Activated CD4-positive, alpha-beta T cell treated with anti-CD3 and anti-CD28 coated beads, Interleukin-2, amount 50 U/mL, for 1 hour (primary cell): ENCODE data around the gene ATP2A1.
"Not testable (repeated sequence)": the region's sequence is repeated elsewhere in the genome, so short reads cannot be mapped to it uniquely, and the experiment has no call there.

ENCODE experiments used
- DNase-seq: peaks from one replicate; pipeline ENCODE4 v3.0.0-alpha.2; 2020

The ATP2A1 gene

DNA sequence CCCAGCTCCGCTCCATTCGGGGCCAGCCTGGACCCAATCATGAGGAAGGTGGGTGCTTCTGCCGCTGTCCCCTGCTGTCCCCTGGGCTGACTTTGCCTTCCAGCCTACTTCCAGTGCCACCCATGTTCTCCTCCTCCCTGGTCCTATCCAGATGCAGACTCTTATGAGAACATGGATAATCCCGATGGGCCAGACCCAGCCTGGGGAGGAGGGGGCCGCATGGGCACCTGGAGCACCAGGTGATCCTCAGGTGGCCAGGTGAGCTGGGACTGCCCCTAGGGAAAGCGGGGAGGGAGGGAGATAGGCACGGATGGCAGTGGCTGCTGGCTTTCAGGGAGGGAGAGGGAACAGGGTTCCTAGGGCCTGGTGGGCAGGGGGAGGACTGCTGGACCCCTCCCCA, 60.4 kb downstream of the ATP2A1 start:
- no peak for DNase-seq

DNA sequence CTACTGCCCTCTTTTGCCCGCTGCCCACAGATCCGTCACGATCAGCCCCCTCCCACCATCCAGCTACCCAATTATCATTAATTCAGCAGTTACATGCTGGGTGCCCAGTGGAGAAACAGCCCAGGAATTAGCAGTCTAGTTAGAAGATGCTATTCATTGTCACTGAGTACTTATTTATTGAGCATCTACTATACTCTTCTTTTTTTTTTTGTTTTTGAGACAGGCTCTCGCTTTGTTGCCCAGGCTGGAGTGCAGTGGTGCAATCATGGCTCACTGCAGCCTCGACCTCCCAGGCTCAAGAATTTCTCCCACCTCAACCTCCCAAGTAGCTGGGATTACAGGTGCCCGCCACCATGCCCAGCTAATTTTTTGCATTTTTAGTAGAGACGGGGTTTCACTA, 61.5 kb downstream of the ATP2A1 start:
- DNase-seq: not testable (repeated sequence)

DNA sequence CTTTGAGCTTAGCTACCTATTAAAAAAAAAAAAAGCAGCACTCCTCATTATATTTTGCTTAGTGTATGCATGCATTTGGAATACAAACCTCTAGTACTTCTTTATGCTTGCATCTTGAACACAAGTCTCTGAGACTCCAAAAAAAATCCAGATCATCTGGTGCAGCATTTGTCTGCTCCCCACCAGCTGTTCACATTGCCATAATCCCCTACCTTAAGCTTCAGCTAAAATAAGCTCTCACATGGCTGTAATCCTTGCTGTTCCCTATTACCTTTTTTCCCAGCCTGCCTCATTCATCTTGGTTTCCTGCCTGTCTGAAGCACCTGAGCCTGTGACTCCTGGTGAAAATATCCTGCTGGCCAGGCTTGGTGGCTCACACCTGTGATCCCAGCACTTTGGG, 65.0 kb downstream of the ATP2A1 start:
- DNase-seq: no peak

DNA sequence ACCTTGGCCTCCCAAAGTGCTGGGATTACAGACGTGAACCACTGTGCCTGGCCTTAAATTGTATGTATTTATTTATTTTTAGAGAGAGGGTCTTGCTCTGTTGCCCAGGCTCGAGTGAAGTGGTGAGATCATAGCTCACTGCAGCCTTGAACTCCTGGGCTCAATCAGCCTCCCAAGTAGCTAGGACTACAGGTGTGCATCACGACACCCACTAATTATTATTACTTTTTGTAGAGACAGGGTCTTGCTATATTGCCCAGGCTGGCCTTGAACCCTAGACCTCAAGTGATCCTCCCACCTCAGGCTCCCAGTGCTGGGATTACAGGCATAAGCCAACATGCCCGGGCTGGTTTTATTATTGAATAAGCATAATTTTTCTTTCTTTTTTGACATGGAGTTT, 68.4 kb downstream of the ATP2A1 start:
- no peak for DNase-seq

DNA sequence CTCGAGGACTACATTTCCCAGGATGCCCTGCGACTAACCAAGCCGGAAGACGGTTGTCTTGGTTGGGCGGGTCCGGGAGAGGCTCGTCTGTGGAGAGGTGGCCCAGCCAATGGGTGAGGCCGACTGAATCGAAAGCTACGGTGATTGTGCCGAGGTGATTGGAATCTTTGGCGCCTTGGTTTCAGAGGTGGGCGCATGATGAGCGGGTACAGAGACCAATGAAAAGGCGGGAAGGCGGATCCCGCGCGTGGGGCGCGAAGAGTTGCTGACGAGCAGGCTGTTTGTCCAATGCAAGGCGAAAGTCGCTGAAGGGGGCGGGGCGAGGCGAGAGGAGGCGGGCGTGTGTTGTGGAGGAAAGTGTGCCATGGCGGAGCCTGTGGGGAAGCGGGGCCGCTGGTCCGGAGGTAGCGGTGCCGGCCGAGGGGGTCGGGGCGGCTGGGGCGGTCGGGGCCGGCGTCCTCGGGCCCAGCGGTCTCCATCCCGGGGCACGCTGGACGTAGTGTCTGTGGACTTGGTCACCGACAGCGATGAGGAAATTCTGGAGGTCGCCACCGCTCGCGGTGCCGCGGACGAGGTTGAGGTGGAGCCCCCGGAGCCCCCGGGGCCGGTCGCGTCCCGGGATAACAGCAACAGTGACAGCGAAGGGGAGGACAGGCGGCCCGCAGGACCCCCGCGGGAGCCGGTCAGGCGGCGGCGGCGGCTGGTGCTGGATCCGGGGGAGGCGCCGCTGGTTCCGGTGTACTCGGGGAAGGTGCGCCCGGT, 72.5 kb downstream of the ATP2A1 start, which contains the start of gene NFATC2IP:
Gene NFATC2IP, plus strand, starts transcription at position 290 of the 762 bp plus-strand sequence. Its CDS starts 75 bp downstream, at position 365.
- peak; percentile 100 for DNase-seq

DNA sequence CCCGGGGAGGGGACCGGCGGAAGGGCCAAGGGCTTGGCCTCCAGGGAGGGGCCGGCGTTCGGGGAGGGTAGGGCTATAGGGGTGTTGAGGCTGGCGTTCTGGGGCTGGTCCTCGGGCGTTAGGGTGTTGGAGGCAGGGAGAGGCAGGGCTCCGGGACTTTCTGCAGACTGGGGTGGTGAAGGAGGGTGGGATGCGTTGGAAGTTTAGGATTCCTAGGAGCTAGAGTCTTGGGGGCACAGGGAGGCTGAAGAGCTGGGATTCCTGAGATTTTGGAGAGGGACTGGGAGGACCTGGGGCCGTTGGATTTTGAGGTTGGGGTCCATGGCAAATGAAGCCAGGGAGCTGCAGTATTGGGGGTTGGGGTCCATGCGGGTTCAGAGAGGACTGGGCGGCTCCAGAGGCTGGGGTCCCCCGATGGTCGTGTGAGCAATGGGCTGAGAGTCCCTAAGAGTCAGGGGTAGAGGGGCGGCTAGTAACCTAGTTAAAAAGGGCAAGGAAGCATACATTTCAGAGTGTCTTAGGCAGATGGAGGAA, 73.2 kb downstream of the ATP2A1 start:
- DNase-seq: no peak
